ENCODE measurements around the gene AMHR2.
A peak's percentile ranks its signal among the peaks of the same experiment; 100 is the strongest.

AMHR2 gene

GRCh38 chr12:53430116-53430515 lies 6.5 kb downstream of the AMHR2 start:
- TF ChIP-seq EGR1 (IDR thresholded peaks at IDR 0.05) (no peak), CREB1 (IDR thresholded peaks at IDR 0.05; ENCODE audit: low read depth) (no peak), TCF12 (IDR thresholded peaks at IDR 0.05; ENCODE audit: low read depth) (no peak), CEBPB (IDR thresholded peaks at IDR 0.05) (no peak), RAD21 (IDR thresholded peaks at IDR 0.05; ENCODE audit: low read depth) (no peak), NFIC (IDR thresholded peaks at IDR 0.05) (no peak), EP300 (IDR thresholded peaks at IDR 0.05; ENCODE audit: borderline replicate concordance) (no peak), ZBTB7A (IDR thresholded peaks at IDR 0.05; ENCODE audit: low read depth) (no peak)
- TF ChIP-seq, protein P1, sequence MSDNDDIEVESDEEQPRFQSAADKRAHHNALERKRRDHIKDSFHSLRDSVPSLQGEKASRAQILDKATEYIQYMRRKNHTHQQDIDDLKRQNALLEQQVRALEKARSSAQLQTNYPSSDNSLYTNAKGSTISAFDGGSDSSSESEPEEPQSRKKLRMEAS (IDR thresholded peaks at IDR 0.05): no peak
- TF ChIP-seq, protein P2, sequence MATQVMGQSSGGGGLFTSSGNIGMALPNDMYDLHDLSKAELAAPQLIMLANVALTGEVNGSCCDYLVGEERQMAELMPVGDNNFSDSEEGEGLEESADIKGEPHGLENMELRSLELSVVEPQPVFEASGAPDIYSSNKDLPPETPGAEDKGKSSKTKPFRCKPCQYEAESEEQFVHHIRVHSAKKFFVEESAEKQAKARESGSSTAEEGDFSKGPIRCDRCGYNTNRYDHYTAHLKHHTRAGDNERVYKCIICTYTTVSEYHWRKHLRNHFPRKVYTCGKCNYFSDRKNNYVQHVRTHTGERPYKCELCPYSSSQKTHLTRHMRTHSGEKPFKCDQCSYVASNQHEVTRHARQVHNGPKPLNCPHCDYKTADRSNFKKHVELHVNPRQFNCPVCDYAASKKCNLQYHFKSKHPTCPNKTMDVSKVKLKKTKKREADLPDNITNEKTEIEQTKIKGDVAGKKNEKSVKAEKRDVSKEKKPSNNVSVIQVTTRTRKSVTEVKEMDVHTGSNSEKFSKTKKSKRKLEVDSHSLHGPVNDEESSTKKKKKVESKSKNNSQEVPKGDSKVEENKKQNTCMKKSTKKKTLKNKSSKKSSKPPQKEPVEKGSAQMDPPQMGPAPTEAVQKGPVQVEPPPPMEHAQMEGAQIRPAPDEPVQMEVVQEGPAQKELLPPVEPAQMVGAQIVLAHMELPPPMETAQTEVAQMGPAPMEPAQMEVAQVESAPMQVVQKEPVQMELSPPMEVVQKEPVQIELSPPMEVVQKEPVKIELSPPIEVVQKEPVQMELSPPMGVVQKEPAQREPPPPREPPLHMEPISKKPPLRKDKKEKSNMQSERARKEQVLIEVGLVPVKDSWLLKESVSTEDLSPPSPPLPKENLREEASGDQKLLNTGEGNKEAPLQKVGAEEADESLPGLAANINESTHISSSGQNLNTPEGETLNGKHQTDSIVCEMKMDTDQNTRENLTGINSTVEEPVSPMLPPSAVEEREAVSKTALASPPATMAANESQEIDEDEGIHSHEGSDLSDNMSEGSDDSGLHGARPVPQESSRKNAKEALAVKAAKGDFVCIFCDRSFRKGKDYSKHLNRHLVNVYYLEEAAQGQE (IDR thresholded peaks at IDR 0.05; ENCODE audit: low read depth): no peak
- TF ChIP-seq, protein P3, sequence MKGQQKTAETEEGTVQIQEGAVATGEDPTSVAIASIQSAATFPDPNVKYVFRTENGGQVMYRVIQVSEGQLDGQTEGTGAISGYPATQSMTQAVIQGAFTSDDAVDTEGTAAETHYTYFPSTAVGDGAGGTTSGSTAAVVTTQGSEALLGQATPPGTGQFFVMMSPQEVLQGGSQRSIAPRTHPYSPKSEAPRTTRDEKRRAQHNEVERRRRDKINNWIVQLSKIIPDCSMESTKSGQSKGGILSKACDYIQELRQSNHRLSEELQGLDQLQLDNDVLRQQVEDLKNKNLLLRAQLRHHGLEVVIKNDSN (IDR thresholded peaks at IDR 0.05): no peak

GRCh38 chr12:53431187-53431586 lies 7.5 kb downstream of the AMHR2 start:
- TF ChIP-seq NFIC (IDR thresholded peaks at IDR 0.05) (no peak), CEBPB (IDR thresholded peaks at IDR 0.05) (no peak), FOXM1 (IDR thresholded peaks at IDR 0.05; ENCODE audit: borderline replicate concordance, low read depth) (no peak), EP300 (IDR thresholded peaks at IDR 0.05; ENCODE audit: borderline replicate concordance) (no peak), RAD21 (IDR thresholded peaks at IDR 0.05; ENCODE audit: low read depth) (no peak), TEAD4 (IDR thresholded peaks at IDR 0.05) (no peak), TCF12 (IDR thresholded peaks at IDR 0.05; ENCODE audit: low read depth) (no peak), TAF1 (IDR thresholded peaks at IDR 0.05; ENCODE audit: low read depth) (no peak), CREB1 (IDR thresholded peaks at IDR 0.05; ENCODE audit: low read depth) (no peak), EGR1 (IDR thresholded peaks at IDR 0.05) (no peak), ZBTB7A (IDR thresholded peaks at IDR 0.05; ENCODE audit: low read depth) (no peak), YY1 (IDR thresholded peaks at IDR 0.05; ENCODE audit: low read depth) (no peak)
- TF ChIP-seq, protein P3 (IDR thresholded peaks at IDR 0.05): no peak
- TF ChIP-seq, protein P1 (IDR thresholded peaks at IDR 0.05): no peak
- TF ChIP-seq, protein P2 (IDR thresholded peaks at IDR 0.05; ENCODE audit: low read depth): no peak

- 0 out of 2 replicates have a peak, but pooled peaks have one; percentile 40 for TF ChIP-seq CEBPB (IDR thresholded peaks at IDR 0.05)
Measured at GRCh38 chr12:53435326-53435725, 11.7 kb downstream of the AMHR2 start.

GRCh38 chr12:53441040-53441833 lies 17.6 kb downstream of the AMHR2 start, which contains the start of gene PRR13:
Gene PRR13, plus strand, starts transcription at chr12:53441734. Its CDS starts 981 bp downstream, at chr12:53442715.
- TF ChIP-seq, protein P2 (IDR thresholded peaks at IDR 0.05; ENCODE audit: low read depth): no peak
- TF ChIP-seq CREB1 (IDR thresholded peaks at IDR 0.05; ENCODE audit: low read depth) (no peak), CEBPB (IDR thresholded peaks at IDR 0.05) (peak; percentile 94), EGR1 (IDR thresholded peaks at IDR 0.05) (no peak), EP300 (IDR thresholded peaks at IDR 0.05; ENCODE audit: borderline replicate concordance) (no peak), TAF1 (IDR thresholded peaks at IDR 0.05; ENCODE audit: low read depth) (peak; percentile 74; the same call in 1 of the 2 replicates), FOXM1 (IDR thresholded peaks at IDR 0.05; ENCODE audit: borderline replicate concordance, low read depth) (no peak), RAD21 (IDR thresholded peaks at IDR 0.05; ENCODE audit: low read depth) (no peak), ZBTB7A (IDR thresholded peaks at IDR 0.05; ENCODE audit: low read depth) (no peak), YY1 (IDR thresholded peaks at IDR 0.05; ENCODE audit: low read depth) (no peak; the same call in none of the 2 replicates), TEAD4 (IDR thresholded peaks at IDR 0.05) (peak; percentile 55), NFIC (IDR thresholded peaks at IDR 0.05) (no peak), TCF12 (IDR thresholded peaks at IDR 0.05; ENCODE audit: low read depth) (no peak)
- TF ChIP-seq, protein P3 (IDR thresholded peaks at IDR 0.05): peak; percentile 77
- TF ChIP-seq, protein P1 (IDR thresholded peaks at IDR 0.05): peak; percentile 85
